Upper lobe of left lung (tissue), 4 donors: ENCODE data around the gene HSPG2.
"Not testable (repeated sequence)": the region's sequence is repeated elsewhere in the genome, so short reads cannot be mapped to it uniquely, and the experiment has no call there.

Experiments used
- EP300 ChIP-seq, 4 donors: sonication (generic); formaldehyde crosslinking; IDR thresholded peaks; one replicate each; pipeline ENCODE4 v1.5.1; 2017; ENCODE audit warnings: antibody characterized with exemption in 4 of 4, control low read depth in 2 of 4
- POLR2A ChIP-seq, 4 donors: fragments of 450-650 bp; IDR thresholded peaks; one replicate each; pipeline ENCODE4 v1.5.1; 2016 to 2017; ENCODE audit warnings: antibody characterized with exemption in 4 of 4, mild to moderate bottlenecking in 2 of 4
- POLR2AphosphoS5 ChIP-seq, 2 donors: sonication (generic); formaldehyde crosslinking; IDR thresholded peaks; one replicate each; pipeline ENCODE4 v1.5.1; 2017; ENCODE audit warnings: antibody characterized with exemption in 2 of 2
- TF ChIP-seq, protein P1 (sequence below), 6 experiments: fragments of 450-650 bp in 4 of 6; fragments of 200-600 bp in 2 of 6; sonication (generic) in 2 of 6; IDR thresholded peaks; one replicate each; pipeline ENCODE4 v1.5.1; 2016 to 2019; ENCODE audit warnings: antibody characterized with exemption in 6 of 6

DNA sequence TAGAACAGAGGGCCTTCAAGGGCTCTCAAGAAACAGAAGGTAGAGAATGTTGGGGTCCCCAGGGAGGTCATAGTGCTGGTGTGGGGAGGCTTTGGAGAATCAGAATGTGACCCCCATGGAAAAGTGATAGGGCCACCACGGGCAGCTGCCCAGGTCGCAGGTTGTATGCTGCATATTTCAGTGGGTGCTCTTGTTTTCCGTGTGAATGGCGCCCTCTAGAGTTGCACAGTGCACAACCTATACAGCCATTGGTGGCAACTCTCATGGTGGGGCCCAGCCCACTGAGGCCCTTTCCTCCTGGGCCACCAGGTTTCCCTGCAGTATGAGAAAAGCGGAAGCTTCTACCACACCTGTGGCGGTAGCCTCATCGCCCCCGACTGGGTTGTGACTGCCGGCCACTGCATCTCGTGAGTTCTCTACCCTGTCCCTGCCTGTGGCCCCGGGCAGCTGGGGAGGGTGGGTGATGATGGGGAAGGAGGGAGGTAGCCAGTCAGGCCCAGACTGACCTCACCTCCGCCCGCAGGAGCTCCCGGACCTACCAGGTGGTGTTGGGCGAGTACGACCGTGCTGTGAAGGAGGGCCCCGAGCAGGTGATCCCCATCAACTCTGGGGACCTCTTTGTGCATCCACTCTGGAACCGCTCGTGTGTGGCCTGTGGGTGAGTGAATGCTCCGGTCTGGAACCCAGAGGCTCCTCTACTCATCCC lies 43.6 kb upstream of the HSPG2 start:
- TF ChIP-seq, protein P1, sequence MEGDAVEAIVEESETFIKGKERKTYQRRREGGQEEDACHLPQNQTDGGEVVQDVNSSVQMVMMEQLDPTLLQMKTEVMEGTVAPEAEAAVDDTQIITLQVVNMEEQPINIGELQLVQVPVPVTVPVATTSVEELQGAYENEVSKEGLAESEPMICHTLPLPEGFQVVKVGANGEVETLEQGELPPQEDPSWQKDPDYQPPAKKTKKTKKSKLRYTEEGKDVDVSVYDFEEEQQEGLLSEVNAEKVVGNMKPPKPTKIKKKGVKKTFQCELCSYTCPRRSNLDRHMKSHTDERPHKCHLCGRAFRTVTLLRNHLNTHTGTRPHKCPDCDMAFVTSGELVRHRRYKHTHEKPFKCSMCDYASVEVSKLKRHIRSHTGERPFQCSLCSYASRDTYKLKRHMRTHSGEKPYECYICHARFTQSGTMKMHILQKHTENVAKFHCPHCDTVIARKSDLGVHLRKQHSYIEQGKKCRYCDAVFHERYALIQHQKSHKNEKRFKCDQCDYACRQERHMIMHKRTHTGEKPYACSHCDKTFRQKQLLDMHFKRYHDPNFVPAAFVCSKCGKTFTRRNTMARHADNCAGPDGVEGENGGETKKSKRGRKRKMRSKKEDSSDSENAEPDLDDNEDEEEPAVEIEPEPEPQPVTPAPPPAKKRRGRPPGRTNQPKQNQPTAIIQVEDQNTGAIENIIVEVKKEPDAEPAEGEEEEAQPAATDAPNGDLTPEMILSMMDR (IDR thresholded peaks at IDR 0.05): not testable (repeated sequence)
- TF ChIP-seq POLR2A, POLR2AphosphoS5, EP300 (IDR thresholded peaks at IDR 0.05): not testable (repeated sequence)
